Thoracic aorta (tissue), 2 donors: ENCODE results near the gene P2RY13. TPM values are rescaled to one million over a fixed set of nuclear protein-coding genes. Genes with fewer than 3 reads are reported as not detected.

Experiments used
- ATAC-seq: fragments of 150-250 bp; one replicate; pipeline ENCODE4 v1.8.0; 2017; ENCODE audit warnings: low read depth; ENCODE audit not compliant: insufficient number of reproducible peaks, low FRiP score
- DNase-seq: peaks from one replicate; pipeline ENCODE4 v3.0.0-alpha.2; 2020; ENCODE audit warnings: low spot score
- H3K27ac ChIP-seq, 2 donors: fragments of 200-600 bp; sonication (generic); 1 replicate in 1 of 2; 2 replicates in 1 of 2; pipeline ENCODE4 v1.5.1; 2016; ENCODE audit warnings: mild to moderate bottlenecking in 2 of 2, moderate library complexity in 2 of 2
- H3K27me3 ChIP-seq: fragments of 200-600 bp; sonication (generic); replicated peaks from 2 replicates; pipeline ENCODE4 v1.6.0; 2016; ENCODE audit warnings: mild to moderate bottlenecking; ENCODE audit not compliant: insufficient read depth
- H3K36me3 ChIP-seq: fragments of 200-600 bp; sonication (generic); one replicate; pipeline ENCODE4 v1.5.1; 2016
- H3K4me1 ChIP-seq, 2 donors: fragments of 200-600 bp; sonication (generic); 1 replicate in 1 of 2; 2 replicates in 1 of 2; pipeline versions ENCODE4 v1.5.1 to v1.6.0; 2016; ENCODE audit warnings: low read depth in 2 of 2, mild to moderate bottlenecking in 1 of 2; ENCODE audit not compliant: control insufficient read depth in 1 of 2
- H3K4me3 ChIP-seq: fragments of 200-600 bp; sonication (generic); 2 replicates; pipeline ENCODE4 v1.5.1; 2016; ENCODE audit warnings: mild to moderate bottlenecking
- H3K9me3 ChIP-seq: fragments of 200-600 bp; sonication (generic); 2 replicates; pipeline ENCODE4 v1.5.1; 2016
- CTCF ChIP-seq: fragments of 200-600 bp; sonication (generic); IDR thresholded peaks from one replicate; pipeline ENCODE4 v1.5.1; 2019; ENCODE audit warnings: antibody characterized with exemption
- total RNA-seq, 2 donors: library from RNA; depleted of rRNA; stranded (reverse); fragments of >200 nt; gene quantifications; one replicate each; pipeline versions ENCODE4 v1.1.0 to v1.2.3, GENCODE V29; 2016

The P2RY13 gene
- total RNA-seq, 2 donors from 2014 or later = 1.4 to 3.0 TPM

DNA sequence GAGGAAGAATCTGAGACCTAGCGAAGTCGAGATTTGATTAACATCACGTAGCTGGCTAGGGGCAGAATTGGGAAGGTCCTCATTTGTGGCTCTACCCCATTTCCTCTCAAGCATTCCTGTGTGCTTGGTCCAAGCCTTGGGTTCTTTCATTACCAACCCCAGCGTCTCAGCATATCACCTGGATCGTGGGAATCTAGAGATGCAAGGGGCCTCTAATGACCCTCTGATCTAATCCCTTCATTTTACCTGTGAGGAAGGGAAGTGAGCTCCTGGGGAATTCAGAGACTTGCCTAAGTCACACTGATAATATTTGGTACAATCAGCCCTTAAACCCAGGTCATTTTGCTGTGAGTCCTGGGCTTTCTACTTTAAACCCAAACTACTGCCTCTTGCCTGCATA is 14.8 kb downstream of the P2RY13 start:
- no peak for ATAC-seq
- Histone ChIP-seq H3K4me1 (no peaks in the 10 kb centered on the region), H3K27me3 (no peaks in the 10 kb centered on the region), H3K9me3 (no peaks in the 10 kb centered on the region), H3K4me3 (no peak overlapping the region), H3K27ac (no peak overlapping the region), H3K36me3 (no peaks in the 10 kb centered on the region)
- DNase-seq = no peak
- no peak for TF ChIP-seq CTCF

- ATAC-seq (no peak), DNase-seq (no peak)
- no peaks in the 10 kb centered on the region for H3K36me3 ChIP-seq
- H3K9me3 ChIP-seq = no peaks in the 10 kb centered on the region
- H3K27me3 ChIP-seq = no peaks in the 10 kb centered on the region
- H3K27ac ChIP-seq = no peak overlapping the region
- no peaks in the 10 kb centered on the region for H3K4me1 ChIP-seq
- no peak overlapping the region for H3K4me3 ChIP-seq
- TF ChIP-seq CTCF = no peak
Measured at GRCh38 chr3:151314137-151314536, 15.2 kb downstream of the P2RY13 start.

DNA sequence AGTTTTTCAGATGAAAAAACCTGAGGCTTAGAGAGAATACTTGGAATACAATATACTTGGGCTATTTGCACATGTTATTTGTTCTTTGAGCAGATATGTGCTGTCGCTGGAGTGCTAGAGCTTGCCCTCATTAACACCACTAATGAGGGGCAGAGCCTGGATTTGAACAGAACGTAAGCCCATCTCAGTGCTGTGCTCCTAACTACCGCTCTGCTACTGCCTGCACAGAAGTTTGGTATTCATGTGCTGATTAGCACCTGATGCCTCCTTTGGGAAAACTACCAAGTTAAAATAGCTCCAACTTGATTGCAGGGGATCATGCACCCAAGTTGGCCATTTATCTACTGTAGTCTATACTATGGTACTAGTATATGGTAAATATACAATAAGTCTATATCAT is 16.4 kb downstream of the P2RY13 start:
- H3K9me3 ChIP-seq = no peaks in the 10 kb centered on the region
- no peak for ATAC-seq
- H3K4me3 ChIP-seq = no peak overlapping the region
- H3K27me3 ChIP-seq = no peaks in the 10 kb centered on the region
- DNase-seq = no peak
- TF ChIP-seq CTCF = no peak
- H3K27ac ChIP-seq = no peak overlapping the region
- H3K36me3 ChIP-seq = no peaks in the 10 kb centered on the region
- no peaks in the 10 kb centered on the region for H3K4me1 ChIP-seq

DNA sequence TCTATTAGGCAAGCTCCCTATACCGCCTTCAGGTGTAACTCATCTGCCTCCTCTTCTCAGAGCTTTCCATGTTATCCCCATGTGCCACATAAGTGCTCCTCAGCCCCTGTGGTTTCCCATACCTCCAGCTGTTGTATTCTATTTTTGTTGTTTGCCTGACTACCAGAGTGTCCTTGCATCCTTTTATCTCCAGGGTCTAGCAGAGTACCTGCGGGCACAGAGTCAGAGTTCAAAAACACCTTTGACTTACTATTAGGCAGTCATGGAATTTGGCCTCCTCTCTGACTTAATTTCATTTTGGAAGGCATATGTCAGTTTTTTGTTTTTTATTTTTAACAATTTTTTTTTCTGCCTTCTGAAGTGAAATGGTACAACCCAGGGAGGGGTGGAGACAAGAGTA is 19.8 kb downstream of the P2RY13 start:
- no peaks in the 10 kb centered on the region for H3K36me3 ChIP-seq

More for the DNA sequence above, 19.8 kb downstream of the P2RY13 start:
- peaks cover 0 to 4% of the 10 kb centered on the region in 2 donors for H3K4me1 ChIP-seq
- no peak overlapping the region for H3K27ac ChIP-seq
- TF ChIP-seq CTCF = no peak
- H3K9me3 ChIP-seq = no peaks in the 10 kb centered on the region
- no peak for ATAC-seq
- no peak for DNase-seq
- no peaks in the 10 kb centered on the region for H3K27me3 ChIP-seq
- no peak overlapping the region for H3K4me3 ChIP-seq
